ENCODE measurements around the gene ODAD4. TPM values are rescaled to one million over a fixed set of nuclear protein-coding genes. Genes with fewer than 3 reads are reported as not detected.

The ODAD4 gene
- total RNA-seq, 1 donor from 2014 or later, result 1.0 TPM

DNA sequence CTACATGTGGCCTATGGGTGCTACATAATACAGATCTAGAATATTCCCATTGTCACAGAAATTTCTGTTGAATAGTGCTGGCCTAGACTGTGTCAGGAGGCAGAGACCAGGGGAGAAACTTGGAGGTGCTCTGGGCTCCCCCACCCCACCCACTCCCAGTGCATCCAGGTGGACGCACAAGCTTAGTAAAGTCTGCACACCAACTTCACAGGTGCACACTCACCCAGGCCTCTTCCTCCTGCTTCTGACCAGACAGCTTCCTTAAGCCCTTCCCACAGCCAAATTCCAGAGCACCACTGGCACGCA is 28.6 kb downstream of the ODAD4 start:
- Histone ChIP-seq H3K4me1 (no peaks in the 10 kb centered on the region), H3K36me3 (no peaks in the 10 kb centered on the region), H3K9me3 (no peaks in the 10 kb centered on the region), H3K27me3 (no peaks in the 10 kb centered on the region), H3K4me3 (no peak overlapping the region), H3K27ac (no peak overlapping the region)
- TF ChIP-seq, protein P1, sequence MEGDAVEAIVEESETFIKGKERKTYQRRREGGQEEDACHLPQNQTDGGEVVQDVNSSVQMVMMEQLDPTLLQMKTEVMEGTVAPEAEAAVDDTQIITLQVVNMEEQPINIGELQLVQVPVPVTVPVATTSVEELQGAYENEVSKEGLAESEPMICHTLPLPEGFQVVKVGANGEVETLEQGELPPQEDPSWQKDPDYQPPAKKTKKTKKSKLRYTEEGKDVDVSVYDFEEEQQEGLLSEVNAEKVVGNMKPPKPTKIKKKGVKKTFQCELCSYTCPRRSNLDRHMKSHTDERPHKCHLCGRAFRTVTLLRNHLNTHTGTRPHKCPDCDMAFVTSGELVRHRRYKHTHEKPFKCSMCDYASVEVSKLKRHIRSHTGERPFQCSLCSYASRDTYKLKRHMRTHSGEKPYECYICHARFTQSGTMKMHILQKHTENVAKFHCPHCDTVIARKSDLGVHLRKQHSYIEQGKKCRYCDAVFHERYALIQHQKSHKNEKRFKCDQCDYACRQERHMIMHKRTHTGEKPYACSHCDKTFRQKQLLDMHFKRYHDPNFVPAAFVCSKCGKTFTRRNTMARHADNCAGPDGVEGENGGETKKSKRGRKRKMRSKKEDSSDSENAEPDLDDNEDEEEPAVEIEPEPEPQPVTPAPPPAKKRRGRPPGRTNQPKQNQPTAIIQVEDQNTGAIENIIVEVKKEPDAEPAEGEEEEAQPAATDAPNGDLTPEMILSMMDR (IDR thresholded peaks at IDR 0.05), result no peak
- ATAC-seq, result no peak
- intact Hi-C loops (cut with DNase I), result no loop called here
- DNase-seq, result no peak

DNA sequence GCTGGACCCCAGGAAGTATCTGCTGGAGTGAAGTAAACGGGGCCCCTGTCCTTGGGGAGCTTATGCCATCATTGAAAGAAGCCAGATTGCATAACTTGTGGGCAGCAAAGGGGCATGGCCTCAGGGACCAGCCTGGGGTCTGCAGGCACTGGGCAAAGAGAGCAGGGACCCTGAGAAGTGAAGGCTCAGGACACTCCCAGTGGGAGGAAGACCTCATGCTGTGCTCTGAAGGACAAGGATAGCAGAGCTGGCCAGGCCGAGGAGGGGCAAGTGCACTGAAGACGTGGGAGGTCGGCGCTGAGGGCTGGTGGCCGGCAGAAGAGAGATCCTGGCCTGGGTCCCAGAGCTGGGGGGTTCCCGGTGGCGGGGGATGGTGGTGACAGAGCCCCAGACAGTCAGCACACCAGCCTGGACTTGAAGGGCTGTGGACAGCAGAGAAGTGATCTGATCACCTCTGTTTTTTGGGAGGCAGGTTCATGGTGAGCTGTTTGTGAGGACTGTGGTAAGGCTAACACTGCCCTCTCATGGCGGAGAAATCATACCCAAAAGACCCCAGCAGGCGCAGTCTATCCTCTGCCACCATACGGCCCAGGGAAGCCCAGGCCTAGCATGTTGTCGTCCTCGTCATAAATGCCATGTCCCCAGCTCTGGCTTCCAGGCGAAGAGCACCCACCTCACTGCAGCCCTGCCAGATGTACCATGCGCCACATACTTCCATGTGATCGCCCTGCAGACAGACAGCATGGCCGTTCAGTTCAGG is 29.1 kb downstream of the ODAD4 start:
- no peak overlapping the region for H3K27ac ChIP-seq
- DNase-seq, result no peak
- H3K4me1 ChIP-seq, result no peaks in the 10 kb centered on the region
- no peaks in the 10 kb centered on the region for H3K27me3 ChIP-seq
- H3K9me3 ChIP-seq, result no peaks in the 10 kb centered on the region
- intact Hi-C loops (cut with DNase I), result loop anchor here (10.0 kb wide), 1 partner anchor 155 kb away; the partner anchor contains the start of gene DHX58
- H3K36me3 ChIP-seq, result no peaks in the 10 kb centered on the region
- H3K4me3 ChIP-seq, result no peak overlapping the region
- TF ChIP-seq, protein P1 (IDR thresholded peaks at IDR 0.05), result peak; percentile 18
- ATAC-seq, result peak; percentile 68

DNA sequence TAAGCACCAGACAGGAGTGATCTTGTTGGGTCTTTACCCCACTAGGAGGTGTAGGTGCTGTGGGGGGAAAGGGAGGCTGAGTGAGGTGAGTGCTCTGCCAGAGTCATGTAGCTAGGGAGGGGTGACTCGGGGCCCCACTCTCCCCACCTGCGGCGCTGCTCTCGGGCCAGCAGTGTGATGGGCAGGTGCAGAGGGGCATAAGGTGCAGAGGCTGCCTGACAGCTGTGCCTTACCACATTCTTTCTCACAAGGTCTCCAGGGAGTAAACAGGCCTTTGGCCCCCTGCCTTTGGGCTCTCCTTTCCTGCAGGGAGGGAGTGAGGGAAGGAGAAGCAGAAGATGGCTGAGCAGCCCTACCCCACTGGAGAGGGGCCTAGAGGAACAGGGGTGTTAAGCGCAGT is 31.7 kb downstream of the ODAD4 start:
- Histone ChIP-seq H3K27me3 (no peaks in the 10 kb centered on the region), H3K27ac (no peak overlapping the region), H3K9me3 (no peaks in the 10 kb centered on the region), H3K4me1 (peaks cover 9% of the 10 kb centered on the region), H3K4me3 (no peak overlapping the region), H3K36me3 (no peaks in the 10 kb centered on the region)
- intact Hi-C loops (cut with DNase I), result loop anchor here (10.0 kb wide), 1 partner anchor 153 kb away; the partner anchor contains the start of gene DHX58
- DNase-seq (no peak), ATAC-seq (no peak)
- TF ChIP-seq, protein P1 (IDR thresholded peaks at IDR 0.05), result no peak

DNA sequence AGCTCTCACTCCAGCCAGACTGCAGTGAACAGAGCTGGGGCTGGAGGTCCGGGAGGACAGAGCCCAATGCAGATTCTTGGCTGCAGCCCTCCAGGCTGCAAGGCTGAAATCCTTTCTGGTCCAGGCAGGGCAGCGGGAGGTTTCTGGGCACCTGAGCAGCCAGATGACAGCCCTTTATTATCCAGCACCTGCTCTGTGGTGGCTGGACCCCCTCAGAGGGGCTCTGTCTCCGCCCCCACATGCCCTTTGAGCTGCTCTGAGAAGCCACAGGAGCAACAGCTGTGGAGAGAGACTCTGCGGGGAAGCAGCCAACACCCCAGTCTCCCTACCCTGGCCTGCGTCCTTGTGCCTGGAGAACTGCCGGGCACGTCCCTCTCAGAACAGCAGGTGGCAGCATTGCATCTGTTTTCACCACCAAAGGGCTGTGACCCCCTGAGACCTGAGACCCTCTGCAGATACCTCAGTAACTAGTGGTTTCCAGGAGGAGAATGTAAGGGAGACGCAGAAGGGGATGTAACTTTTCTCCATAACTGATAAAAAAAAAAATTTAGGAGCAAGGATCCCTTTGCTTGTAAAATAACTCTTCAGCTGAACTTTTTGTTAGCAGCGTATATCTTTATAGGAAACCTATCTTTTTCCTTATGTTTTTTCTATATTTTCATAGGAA is 32.5 kb downstream of the ODAD4 start:
- ATAC-seq (peak; percentile 20), DNase-seq (peak; percentile 82)
- Histone ChIP-seq H3K36me3 (no peaks in the 10 kb centered on the region), H3K27me3 (no peaks in the 10 kb centered on the region), H3K4me1 (peaks cover 14% of the 10 kb centered on the region), H3K9me3 (no peaks in the 10 kb centered on the region), H3K4me3 (no peak overlapping the region), H3K27ac (no peak overlapping the region)
- intact Hi-C loops (cut with DNase I), result loop anchor here (10.0 kb wide), 1 partner anchor 152 kb away; the partner anchor contains the start of gene DHX58
- TF ChIP-seq, protein P1 (IDR thresholded peaks at IDR 0.05), result peak; percentile 82

DNA sequence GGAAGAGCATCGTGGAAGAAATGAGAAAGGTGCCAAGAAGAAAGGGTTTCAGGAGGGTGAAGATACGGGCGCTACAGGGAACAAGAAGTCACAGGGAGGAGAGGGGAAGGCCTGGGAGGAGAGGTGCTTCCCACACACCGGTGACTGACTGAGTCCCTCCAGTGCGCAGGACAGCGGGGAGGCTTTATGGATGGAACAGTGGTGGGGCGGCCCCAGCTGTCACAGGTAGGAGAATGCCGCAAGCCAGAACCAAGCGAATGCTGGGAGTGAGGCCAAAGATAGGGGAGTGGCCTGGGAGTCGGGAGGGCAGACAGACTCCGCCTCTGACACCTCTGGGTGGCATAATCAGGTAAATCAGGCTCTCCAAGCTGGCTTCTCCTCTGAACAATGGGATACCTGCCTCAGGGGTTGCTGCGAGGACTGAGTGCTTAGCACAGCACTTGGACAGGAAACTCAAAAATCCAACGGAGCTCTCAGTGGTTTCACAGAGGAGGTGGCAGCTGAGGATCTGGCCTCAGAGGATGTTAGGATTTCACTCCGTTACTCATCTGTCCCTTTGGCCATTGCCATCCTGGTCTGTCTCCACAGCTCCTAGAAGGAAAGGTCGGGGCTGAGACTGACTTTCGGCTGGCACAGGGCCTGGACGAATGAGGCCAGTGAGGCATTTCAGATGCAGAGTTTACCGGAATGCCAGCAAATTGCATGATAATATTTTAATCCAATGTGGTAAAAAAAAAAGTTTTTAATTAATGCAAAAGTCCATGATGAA is 35.5 kb downstream of the ODAD4 start:
- DNase-seq (peak; percentile 87), ATAC-seq (peak; percentile 74)
- TF ChIP-seq, protein P1 (IDR thresholded peaks at IDR 0.05), result no peak
- peaks cover 15% of the 10 kb centered on the region for H3K36me3 ChIP-seq
- intact Hi-C loops (cut with DNase I), result loop anchor here (10.0 kb wide), 1 partner anchor 149 kb away; the partner anchor contains the start of gene DHX58
- peak overlapping the region; percentile 92 for H3K27ac ChIP-seq
- H3K27me3 ChIP-seq, result no peaks in the 10 kb centered on the region
- peak overlapping the region; percentile 94 for H3K4me3 ChIP-seq
- H3K4me1 ChIP-seq, result peaks cover 16% of the 10 kb centered on the region
- H3K9me3 ChIP-seq, result no peaks in the 10 kb centered on the region
